WTC11 (cell line): ENCODE measurements around the gene CIB2. TPM values are rescaled to one million over a fixed set of nuclear protein-coding genes. Genes with fewer than 3 reads are reported as not detected.

ENCODE experiments used
- ATAC-seq: fragments of 200-7000 bp; cut with Tn5 transposase; 2 replicates; pipeline ENCODE4 v1.10.0; 2021; ENCODE audit warnings: mild to moderate bottlenecking, moderate library complexity
- CTCF ChIA-PET: fragments of 300-600 bp; sonication (Branson Sonifier 250); formaldehyde crosslinking; loops from one replicate; lab custom pipeline; 2021; ENCODE audit warnings: antibody characterized with exemption; lab: Charles Lee
- POLR2A ChIA-PET: fragments of 350-600 bp; sonication (Branson Sonifier 250); formaldehyde crosslinking; loops from one replicate; lab custom pipeline; 2021; ENCODE audit warnings: antibody characterized with exemption; lab: Charles Lee
- DNase-seq: peaks from one replicate; pipeline ENCODE4 v3.0.0; 2021; ENCODE audit warnings: low spot score
- H3K27ac Mint-ChIP-seq: 2 replicates; pipeline ENCODE4 v1.8.0; 2021; ENCODE audit warnings: mixed read lengths
- H3K27me3 Mint-ChIP-seq: 2 replicates; pipeline ENCODE4 v1.8.0; 2021; ENCODE audit warnings: low read depth, mild to moderate bottlenecking, moderate library complexity, mixed read lengths
- H3K36me3 Mint-ChIP-seq: 2 replicates; pipeline ENCODE4 v1.8.0; 2021; ENCODE audit warnings: mixed read lengths
- H3K4me1 Mint-ChIP-seq: 2 replicates; pipeline ENCODE4 v1.8.0; 2022; ENCODE audit warnings: mixed read lengths
- H3K4me3 Mint-ChIP-seq: 2 replicates; pipeline ENCODE4 v1.8.0; 2021; ENCODE audit warnings: mild to moderate bottlenecking, moderate library complexity, mixed read lengths
- H3K9me3 Mint-ChIP-seq: 2 replicates; pipeline ENCODE4 v1.8.0; 2021; ENCODE audit warnings: mixed read lengths
- AFF4 ChIP-seq: sonication (generic); formaldehyde crosslinking; IDR thresholded peaks from 2 replicates; pipeline ENCODE4 v1.8.1; 2023; ENCODE audit warnings: mild to moderate bottlenecking, missing genetic modification reagents, borderline replicate concordance
- ATF1 ChIP-seq: sonication (generic); formaldehyde crosslinking; IDR thresholded peaks from 2 replicates; pipeline ENCODE4 v1.8.1; 2023; ENCODE audit warnings: mild to moderate bottlenecking, moderate library complexity, missing genetic modification reagents
- CBFB ChIP-seq: sonication (generic); formaldehyde crosslinking; IDR thresholded peaks from 2 replicates; pipeline ENCODE4 v1.8.1; 2022; ENCODE audit warnings: mild to moderate bottlenecking, low read depth, missing genetic modification reagents
- E2F1 ChIP-seq: sonication (generic); formaldehyde crosslinking; IDR thresholded peaks from 2 replicates; pipeline ENCODE4 v1.8.0; 2022; ENCODE audit warnings: mild to moderate bottlenecking, missing genetic modification reagents
- E2F5 ChIP-seq: sonication (generic); formaldehyde crosslinking; IDR thresholded peaks from 2 replicates; pipeline ENCODE4 v1.8.1; 2022; ENCODE audit warnings: mild to moderate bottlenecking, moderate library complexity, missing genetic modification reagents
- ERG ChIP-seq: fragments of 250-450 bp; sonication (Bioruptor Pico); IDR thresholded peaks from 2 replicates; pipeline ENCODE4 v1.8.0; 2021; ENCODE audit warnings: mild to moderate bottlenecking
- FOXJ3 ChIP-seq: sonication (generic); formaldehyde crosslinking; IDR thresholded peaks from 2 replicates; pipeline ENCODE4 v1.9.0; 2021; ENCODE audit warnings: missing genetic modification reagents, mild to moderate bottlenecking, borderline replicate concordance
- GTF2I ChIP-seq: fragments of 250-450 bp; sonication (Bioruptor Pico); conservative IDR thresholded peaks from 2 replicates; pipeline ENCODE4 v1.4.0; 2021; ENCODE audit warnings: mild to moderate bottlenecking
- NR1H2 ChIP-seq: sonication (generic); formaldehyde crosslinking; IDR thresholded peaks from 2 replicates; pipeline ENCODE4 v1.9.0; 2021; ENCODE audit warnings: mild to moderate bottlenecking, moderate library complexity, missing genetic modification reagents
- NR2C2 ChIP-seq: sonication (generic); formaldehyde crosslinking; IDR thresholded peaks from 2 replicates; pipeline ENCODE4 v1.8.0; 2022; ENCODE audit warnings: mild to moderate bottlenecking, missing genetic modification reagents
- PRDM15 ChIP-seq: sonication (generic); formaldehyde crosslinking; IDR thresholded peaks from 2 replicates; pipeline ENCODE4 v1.8.0; 2022; ENCODE audit warnings: missing genetic modification reagents
- PREB ChIP-seq: sonication (generic); formaldehyde crosslinking; IDR thresholded peaks from 2 replicates; pipeline ENCODE4 v1.8.1; 2022; ENCODE audit warnings: mild to moderate bottlenecking, missing genetic modification reagents, moderate library complexity, borderline replicate concordance
- USF2 ChIP-seq: sonication (generic); formaldehyde crosslinking; IDR thresholded peaks from 2 replicates; pipeline ENCODE4 v1.8.1; 2023; ENCODE audit warnings: mild to moderate bottlenecking, missing genetic modification reagents, moderate library complexity
- ZBTB21 ChIP-seq: sonication (generic); formaldehyde crosslinking; IDR thresholded peaks from 2 replicates; pipeline ENCODE4 v1.8.1; 2023; ENCODE audit warnings: mild to moderate bottlenecking, missing genetic modification reagents, borderline replicate concordance
- ZNF317 ChIP-seq: sonication (generic); formaldehyde crosslinking; IDR thresholded peaks from 2 replicates; pipeline ENCODE4 v1.8.1; 2023; ENCODE audit warnings: low read depth, mild to moderate bottlenecking, moderate library complexity, missing genetic modification reagents, borderline replicate concordance
- ZNF416 ChIP-seq: fragments of 250-450 bp; sonication (Bioruptor Pico); IDR thresholded peaks from 2 replicates; pipeline ENCODE4 v1.9.0; 2021; ENCODE audit warnings: mild to moderate bottlenecking, inconsistent platforms
- ZNF425 ChIP-seq: fragments of 250-450 bp; sonication (Bioruptor Pico); conservative IDR thresholded peaks from 2 replicates; pipeline ENCODE4 v1.9.0; 2021; ENCODE audit warnings: mild to moderate bottlenecking
- total RNA-seq: library from RNA; stranded (reverse); gene quantifications from 3 replicates; pipeline ENCODE4 v1.2.3, GENCODE V29; 2021

CIB2 gene
- total RNA-seq, 1 experiment from 2014 or later = 45.2 TPM

GRCh38 chr15:78162038-78162437 is 30.8 kb upstream of the CIB2 start (continued):
- TF ChIP-seq PRDM15 (CRISPR knock-in tag) (no peak), CBFB (no peak), PREB (CRISPR knock-in tag) (no peak), NR2C2 (no peak), ERG (CRISPR knock-in tag) (no peak), GTF2I (CRISPR knock-in tag) (no peak), NR1H2 (no peak), ATF1 (CRISPR knock-in tag) (no peak)
- TF ChIP-seq, all 79 proteins: peak for 0

GRCh38 chr15:78159395-78159794 is 28.1 kb upstream of the CIB2 start:
- H3K4me3 Mint-ChIP-seq = no peak overlapping the region
- ChIA-PET POLR2A (no interaction called here), CTCF (no interaction called here)
- H3K9me3 Mint-ChIP-seq = no peaks in the 10 kb centered on the region
- ATAC-seq (no peak), DNase-seq (no peak)
- H3K27me3 Mint-ChIP-seq = no peaks in the 10 kb centered on the region
- peaks cover 30% of the 10 kb centered on the region for H3K4me1 Mint-ChIP-seq
- peaks cover 16% of the 10 kb centered on the region for H3K36me3 Mint-ChIP-seq
- H3K27ac Mint-ChIP-seq = no peak overlapping the region
- TF ChIP-seq AFF4 (no peak), ZBTB21 (CRISPR knock-in tag) (no peak), USF2 (CRISPR knock-in tag) (no peak), ZNF425 (CRISPR knock-in tag) (no peak), FOXJ3 (CRISPR knock-in tag) (no peak), ZNF416 (no peak), ZNF317 (CRISPR knock-in tag) (no peak), E2F1 (CRISPR knock-in tag) (no peak), E2F5 (CRISPR knock-in tag) (no peak), PRDM15 (CRISPR knock-in tag) (no peak)
